Mucosa of descending colon (tissue), 3 donors: ENCODE data around the gene PLCH2. TPM values are rescaled to one million over a fixed set of nuclear protein-coding genes. Genes with fewer than 3 reads are reported as not detected.

ENCODE experiments used
- ATAC-seq: fragments of 200-7000 bp; cut with Tn5 transposase; one replicate; pipeline ENCODE4 v1.9.1; 2020; ENCODE audit warnings: mild to moderate bottlenecking, moderate library complexity
- DNase-seq, 3 donors: peaks; one replicate each; pipeline ENCODE4 v3.0.0-alpha.2; 2020
- H3K36me3 ChIP-seq: fragments of 200-600 bp; one replicate; pipeline ENCODE4 v1.8.0; 2021; ENCODE audit warnings: low read depth, mild to moderate bottlenecking
- H3K4me1 ChIP-seq: fragments of 200-600 bp; one replicate; pipeline ENCODE4 v1.8.0; 2021; ENCODE audit warnings: low read depth, mild to moderate bottlenecking
- H3K4me3 ChIP-seq: fragments of 200-600 bp; one replicate; pipeline ENCODE4 v1.8.0; 2021; ENCODE audit warnings: mild to moderate bottlenecking
- H3K9me3 ChIP-seq: fragments of 200-600 bp; one replicate; pipeline ENCODE4 v1.8.0; 2021; ENCODE audit warnings: mild to moderate bottlenecking
- CTCF ChIP-seq: fragments of 200-600 bp; IDR thresholded peaks from one replicate; pipeline ENCODE4 v1.8.0; 2022; ENCODE audit warnings: antibody characterized with exemption, mild to moderate bottlenecking
- intact Hi-C, 2 donors: fragments of 100-400 bp; cut with DNase I in 1 of 2; cut with micrococcal nuclease in 1 of 2; formaldehyde crosslinking; loops; one replicate each; pipeline versions ENCODE4 v1.11.0 to v1.11.1; 2022; cut with DNase I, micrococcal nuclease
- total RNA-seq, 3 donors: library from RNA; stranded (reverse); fragmentation: NEBNext Ultra II Directional in 2 of 3; extraction: Animal tissue kit (Norgen Biotek cat#: 25700) in 2 of 3; gene quantifications; one replicate each; pipeline versions ENCODE4 v1.2.1 to v1.2.4, GENCODE V29; 2021 to 2023
- donor health status: DM: no; HTN: no; CAD: no; lungs with moderate emphysema.
- donor health status: DM: no; HTN: no; CAD: no.
- donor health status: DM: no; HTN: yes; CAD: no.

PLCH2 gene
- total RNA-seq, 3 donors from 2014 or later, result 1.2 to 6.8 (median 1.9) TPM

- Histone ChIP-seq H3K4me3 (no peak overlapping the region), H3K4me1 (peaks cover 16% of the 10 kb centered on the region), H3K9me3 (no peaks in the 10 kb centered on the region), H3K36me3 (peaks cover 21% of the 10 kb centered on the region)
- ATAC-seq (no peak), DNase-seq (no peak)
- intact Hi-C loops, result no loop called here
- no peak for TF ChIP-seq CTCF
Observed at GRCh38 chr1:2520806-2521205, 44.7 kb downstream of the PLCH2 start.

- TF ChIP-seq CTCF, result no peak
- DNase-seq, result no peak
- no peak for ATAC-seq
- intact Hi-C loops, result no loop called here
- H3K4me3 ChIP-seq, result no peak overlapping the region
- peaks cover 24% of the 10 kb centered on the region for H3K4me1 ChIP-seq
- H3K9me3 ChIP-seq, result no peaks in the 10 kb centered on the region
- peaks cover 20% of the 10 kb centered on the region for H3K36me3 ChIP-seq
Observed at GRCh38 chr1:2522230-2522629, 46.1 kb downstream of the PLCH2 start.

- intact Hi-C loops, result no loop called here
- no peak for ATAC-seq
- H3K4me1 ChIP-seq, result peaks cover 33% of the 10 kb centered on the region
- DNase-seq, result no peak
- peaks cover 10% of the 10 kb centered on the region for H3K36me3 ChIP-seq
- H3K4me3 ChIP-seq, result no peak overlapping the region
- TF ChIP-seq CTCF, result no peak
- H3K9me3 ChIP-seq, result no peaks in the 10 kb centered on the region
Observed at GRCh38 chr1:2523191-2523890, 47.3 kb downstream of the PLCH2 start.

GRCh38 chr1:2523891-2524609 is 48.0 kb downstream of the PLCH2 start:
- TF ChIP-seq CTCF, result no peak
- ATAC-seq (no peak), DNase-seq (peak in 1 of 3 donors; percentile 32)
- intact Hi-C loops, result no loop called here
- no peaks in the 10 kb centered on the region for H3K9me3 ChIP-seq
- peaks cover 40% of the 10 kb centered on the region for H3K4me1 ChIP-seq
- H3K4me3 ChIP-seq, result no peak overlapping the region
- peaks cover 6% of the 10 kb centered on the region for H3K36me3 ChIP-seq

GRCh38 chr1:2525572-2525919 is 49.5 kb downstream of the PLCH2 start:
- Histone ChIP-seq H3K9me3 (no peaks in the 10 kb centered on the region), H3K36me3 (no peaks in the 10 kb centered on the region), H3K4me1 (peaks cover 49% of the 10 kb centered on the region), H3K4me3 (peak overlapping the region; percentile 54)
- intact Hi-C loops, result no loop called here
- ATAC-seq (no peak), DNase-seq (peak in 1 of 3 donors; percentile 28)
- TF ChIP-seq CTCF, result no peak
